HEK293 (cell line): ENCODE data around the gene PASK.

Source experiments
- CTCF ChIA-PET: fragments of 350-600 bp; formaldehyde crosslinking; extraction: SDS; loops from one replicate; lab custom pipeline; 2021; ENCODE audit warnings: antibody characterized with exemption; lab: Yijun Ruan, JAX
- POLR2A ChIA-PET: fragments of 300-600 bp; formaldehyde crosslinking; extraction: SDS; loops from one replicate; lab custom pipeline; 2020; ENCODE audit warnings: antibody characterized with exemption, inconsistent platforms; lab: Yijun Ruan, JAX
- H3K27ac ChIP-seq: fragments of 200-500 bp; sonication (Bioruptor generic); 2 replicates; pipeline ENCODE4 v1.5.1; 2014; ENCODE audit warnings: low read depth, low read length, control low read depth, inconsistent platforms; ENCODE audit errors: extremely low read depth
- H3K36me3 ChIP-seq, 2 experiments: fragments of 200-500 bp in 1 of 2; sonication (Bioruptor generic) in 1 of 2; 1 replicate in 1 of 2; 2 replicates in 1 of 2; pipeline ENCODE4 v1.5.1; 2014 to 2017; ENCODE audit warnings: inconsistent platforms in 2 of 2, low read length in 2 of 2; ENCODE audit not compliant: control insufficient read depth in 2 of 2, insufficient read depth in 1 of 2
- H3K4me1 ChIP-seq: fragments of 200-500 bp; sonication (Bioruptor generic); 2 replicates; pipeline ENCODE4 v1.5.1; 2014; ENCODE audit warnings: mild to moderate bottlenecking, low read length, inconsistent platforms; ENCODE audit not compliant: control insufficient read depth, insufficient read depth
- H3K4me3 ChIP-seq: 2 replicates; pipeline ENCODE4 v1.5.1; 2011; ENCODE audit warnings: low read depth, mild to moderate bottlenecking, control low read depth, low read length, moderate library complexity
- H3K9me3 ChIP-seq: fragments of 200-500 bp; sonication (Bioruptor generic); 2 replicates; pipeline ENCODE4 v1.5.1; 2014; ENCODE audit warnings: low read depth, low read length, inconsistent platforms; ENCODE audit not compliant: control insufficient read depth, insufficient read depth
- KLF9 ChIP-seq: fragments of 450-650 bp; formaldehyde crosslinking; IDR thresholded peaks from 2 replicates; pipeline ENCODE4 v1.5.1; 2016; ENCODE audit warnings: missing biosample characterization, missing genetic modification characterization, low read depth
- SCRT1 ChIP-seq: fragments of 450-650 bp; formaldehyde crosslinking; IDR thresholded peaks from 2 replicates; pipeline ENCODE4 v1.5.1; 2016; ENCODE audit warnings: missing biosample characterization, missing genetic modification characterization, borderline replicate concordance
- ZIC2 ChIP-seq: fragments of 450-650 bp; formaldehyde crosslinking; IDR thresholded peaks from 2 replicates; pipeline ENCODE4 v1.5.1; 2016; ENCODE audit warnings: missing biosample characterization, missing genetic modification characterization
- ZNF184 ChIP-seq: fragments of 450-650 bp; IDR thresholded peaks from 2 replicates; pipeline ENCODE4 v1.5.1; 2018; ENCODE audit warnings: missing biosample characterization, mild to moderate bottlenecking, missing genetic modification characterization
- ZNF26 ChIP-seq: fragments of 450-650 bp; formaldehyde crosslinking; IDR thresholded peaks from 2 replicates; pipeline ENCODE4 v1.5.1; 2016; ENCODE audit warnings: missing biosample characterization, missing genetic modification characterization
- ZNF280D ChIP-seq: fragments of 450-650 bp; formaldehyde crosslinking; IDR thresholded peaks from 2 replicates; pipeline ENCODE4 v1.5.1; 2016; ENCODE audit warnings: missing biosample characterization, missing genetic modification characterization
- ZNF404 ChIP-seq: fragments of 450-650 bp; formaldehyde crosslinking; IDR thresholded peaks from 2 replicates; pipeline ENCODE4 v1.5.1; 2017; ENCODE audit warnings: missing biosample characterization, missing genetic modification characterization
- ZNF548 ChIP-seq: fragments of 450-650 bp; formaldehyde crosslinking; IDR thresholded peaks from 2 replicates; pipeline ENCODE4 v1.5.1; 2016; ENCODE audit warnings: missing biosample characterization, missing genetic modification characterization
- ZNF549 ChIP-seq: fragments of 450-650 bp; IDR thresholded peaks from 2 replicates; pipeline ENCODE4 v1.5.1; 2018; ENCODE audit warnings: missing biosample characterization, missing genetic modification characterization, mild to moderate bottlenecking, inconsistent platforms, moderate library complexity
- ZNF639 ChIP-seq: fragments of 450-650 bp; formaldehyde crosslinking; IDR thresholded peaks from 2 replicates; pipeline ENCODE4 v1.5.1; 2016; ENCODE audit warnings: missing biosample characterization, missing genetic modification characterization
- ZNF747 ChIP-seq: fragments of 450-650 bp; formaldehyde crosslinking; IDR thresholded peaks from 2 replicates; pipeline ENCODE4 v1.5.1; 2016; ENCODE audit warnings: missing biosample characterization, missing genetic modification characterization
- ZNF76 ChIP-seq: fragments of 450-650 bp; formaldehyde crosslinking; IDR thresholded peaks from 2 replicates; pipeline ENCODE4; 2016; ENCODE audit warnings: low read depth, missing biosample characterization, missing genetic modification characterization, borderline replicate concordance
- ZNF777 ChIP-seq: fragments of 450-650 bp; formaldehyde crosslinking; IDR thresholded peaks from 2 replicates; pipeline ENCODE4 v1.5.1; 2017; ENCODE audit warnings: missing biosample characterization, missing genetic modification characterization, borderline replicate concordance
- ZSCAN18 ChIP-seq: fragments of 450-650 bp; formaldehyde crosslinking; IDR thresholded peaks from 2 replicates; pipeline ENCODE4 v1.5.1; 2016; ENCODE audit warnings: missing biosample characterization, missing genetic modification characterization
- ZSCAN23 ChIP-seq: fragments of 450-650 bp; formaldehyde crosslinking; IDR thresholded peaks from 2 replicates; pipeline ENCODE4 v1.5.1; 2016; ENCODE audit warnings: missing biosample characterization, missing genetic modification characterization
- ZSCAN30 ChIP-seq: fragments of 450-650 bp; IDR thresholded peaks from 2 replicates; pipeline ENCODE4 v1.5.1; 2018; ENCODE audit warnings: missing biosample characterization, mild to moderate bottlenecking, missing genetic modification characterization, moderate library complexity

Gene PASK

GRCh38 chr2:241190291-241190981 lies 41.2 kb upstream of the PASK start:
- H3K4me3 ChIP-seq = no peak overlapping the region
- H3K4me1 ChIP-seq = no peaks in the 10 kb centered on the region
- POLR2A ChIA-PET = no interaction called here
- no peaks in the 10 kb centered on the region for H3K9me3 ChIP-seq
- CTCF ChIA-PET = no interaction called here
- H3K36me3 ChIP-seq = no peaks in the 10 kb centered on the region
- TF ChIP-seq ZNF404 = no peak
- TF ChIP-seq ZIC2 = peak; percentile 31
- TF ChIP-seq, all 188 proteins: peak for 1
- no peak overlapping the region for H3K27ac ChIP-seq

- POLR2A ChIA-PET = no interaction called here
- CTCF ChIA-PET = no interaction called here
- TF ChIP-seq SCRT1 (no peak), ZNF747 (no peak), ZNF549 (tag by site-specific recombination) (no peak), ZSCAN30 (no peak), ZNF184 (tag by site-specific recombination) (no peak), ZNF548 (tag by site-specific recombination) (no peak), ZSCAN18 (tag by site-specific recombination) (no peak), ZNF280D (no peak), ZNF777 (no peak), ZNF26 (no peak), ZNF76 (tag by site-specific recombination) (no peak), KLF9 (tag by site-specific recombination) (no peak), ZNF639 (tag by site-specific recombination) (no peak), ZSCAN23 (tag by site-specific recombination) (no peak)
- TF ChIP-seq, all 188 proteins: peak for 0
Observed at GRCh38 chr2:241189856-241190201, 40.6 kb upstream of the PASK start.

More at GRCh38 chr2:241189856-241190201, 40.6 kb upstream of the PASK start:
- Histone ChIP-seq H3K4me1 (no peaks in the 10 kb centered on the region), H3K4me3 (no peak overlapping the region), H3K9me3 (no peaks in the 10 kb centered on the region), H3K27ac (no peak overlapping the region), H3K36me3 (no peaks in the 10 kb centered on the region)
